ENCODE data around the gene ELOVL6.
"Not testable (repeated sequence)": the region's sequence is repeated elsewhere in the genome, so short reads cannot be mapped to it uniquely, and the experiment has no call there.

Gene ELOVL6

GRCh38 chr4:110119337-110119736 is 79.1 kb downstream of the ELOVL6 start:
- DNase-seq: no peak

GRCh38 chr4:110112056-110112455 is 86.4 kb downstream of the ELOVL6 start:
- DNase-seq: no peak

- DNase-seq: no peak
Measured at GRCh38 chr4:110109455-110109854, 89.0 kb downstream of the ELOVL6 start.

- no peak for DNase-seq
Measured at GRCh38 chr4:110108960-110109359, 89.5 kb downstream of the ELOVL6 start.

- DNase-seq: no peak
Measured at GRCh38 chr4:110108422-110108821, 90.0 kb downstream of the ELOVL6 start.

GRCh38 chr4:110107866-110108265 is 90.5 kb downstream of the ELOVL6 start:
- no peak for DNase-seq

GRCh38 chr4:110106931-110107296 is 91.5 kb downstream of the ELOVL6 start:
- no peak for DNase-seq

GRCh38 chr4:110104661-110105060 is 93.8 kb downstream of the ELOVL6 start:
- no peak for DNase-seq

- DNase-seq: no peak
Measured at GRCh38 chr4:110099638-110100037, 98.8 kb downstream of the ELOVL6 start.

GRCh38 chr4:110096405-110096804 is 102.0 kb downstream of the ELOVL6 start:
- DNase-seq: no peak

GRCh38 chr4:110092646-110093045 is 105.8 kb downstream of the ELOVL6 start:
- no peak for DNase-seq

GRCh38 chr4:110091434-110092140 is 106.8 kb downstream of the ELOVL6 start:
- no peak for DNase-seq

GRCh38 chr4:110088670-110089069 is 109.7 kb downstream of the ELOVL6 start:
- no peak for DNase-seq

GRCh38 chr4:110087070-110087708 is 111.2 kb downstream of the ELOVL6 start:
- DNase-seq: no peak

GRCh38 chr4:110085131-110085530 is 113.3 kb downstream of the ELOVL6 start:
- DNase-seq: no peak

- DNase-seq: no peak
Measured at GRCh38 chr4:110084154-110084553, 114.3 kb downstream of the ELOVL6 start.

GRCh38 chr4:110078148-110078547 is 120.3 kb downstream of the ELOVL6 start:
- DNase-seq: not testable (repeated sequence)

GRCh38 chr4:110076828-110077227 is 121.6 kb downstream of the ELOVL6 start:
- DNase-seq: not testable (repeated sequence)

GRCh38 chr4:110075891-110076290 is 122.5 kb downstream of the ELOVL6 start:
- no peak for DNase-seq

- no peak for DNase-seq
Measured at GRCh38 chr4:110075083-110075738, 123.2 kb downstream of the ELOVL6 start.

GRCh38 chr4:110074570-110074969 is 123.8 kb downstream of the ELOVL6 start:
- DNase-seq: no peak

GRCh38 chr4:110073053-110073845 is 125.2 kb downstream of the ELOVL6 start:
- no peak for DNase-seq

- DNase-seq: no peak
Measured at GRCh38 chr4:110071466-110071865, 126.9 kb downstream of the ELOVL6 start.
